ENCODE data around the gene DNAJB8. TPM values are rescaled to one million over a fixed set of nuclear protein-coding genes. Genes with fewer than 3 reads are reported as not detected.

Gene DNAJB8
- total RNA-seq, 4 donors from 2014 or later: not detected

DNA sequence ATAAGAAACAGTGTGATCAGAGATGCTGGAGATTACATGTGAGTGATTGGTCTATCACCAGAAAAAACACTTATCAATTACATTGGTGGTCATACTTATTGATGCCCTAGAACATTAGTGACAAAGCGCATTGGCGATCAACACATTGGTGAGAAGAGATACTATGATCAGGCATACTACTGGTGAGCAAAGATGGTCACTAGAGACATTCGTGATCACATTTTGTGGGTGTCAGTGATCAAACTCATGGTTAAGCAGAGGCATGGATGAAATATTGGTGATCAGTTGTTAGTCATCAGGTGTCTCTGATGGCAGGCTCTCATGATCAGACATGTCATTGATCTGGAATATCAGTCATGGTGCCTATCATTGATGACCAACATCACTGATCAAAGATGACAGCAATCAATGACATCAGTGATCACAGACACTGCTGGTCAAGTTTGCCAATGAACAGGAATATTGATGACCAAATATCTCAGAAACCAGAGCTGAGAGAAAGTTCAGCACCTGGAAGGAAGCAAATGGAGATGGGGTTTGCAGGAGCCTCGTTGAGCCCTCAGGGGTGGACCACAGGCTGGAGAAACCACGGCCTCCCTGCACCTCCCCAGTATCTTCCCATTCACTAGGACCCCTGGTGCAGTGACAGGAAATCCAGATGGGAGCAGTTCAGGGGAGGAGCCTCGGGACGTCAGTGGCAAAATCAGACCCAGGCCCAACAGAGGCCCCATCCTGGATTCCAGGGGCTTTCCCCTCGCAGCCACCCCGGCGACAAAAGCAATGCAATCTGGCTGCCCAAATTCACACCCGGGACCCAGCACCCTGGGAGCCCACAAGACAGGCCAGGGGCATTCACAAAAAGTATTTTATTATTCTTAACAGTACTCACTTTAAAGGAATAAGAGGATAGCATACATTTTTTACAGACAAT, 12.2 kb upstream of the DNAJB8 start:
- TF ChIP-seq, protein P1, sequence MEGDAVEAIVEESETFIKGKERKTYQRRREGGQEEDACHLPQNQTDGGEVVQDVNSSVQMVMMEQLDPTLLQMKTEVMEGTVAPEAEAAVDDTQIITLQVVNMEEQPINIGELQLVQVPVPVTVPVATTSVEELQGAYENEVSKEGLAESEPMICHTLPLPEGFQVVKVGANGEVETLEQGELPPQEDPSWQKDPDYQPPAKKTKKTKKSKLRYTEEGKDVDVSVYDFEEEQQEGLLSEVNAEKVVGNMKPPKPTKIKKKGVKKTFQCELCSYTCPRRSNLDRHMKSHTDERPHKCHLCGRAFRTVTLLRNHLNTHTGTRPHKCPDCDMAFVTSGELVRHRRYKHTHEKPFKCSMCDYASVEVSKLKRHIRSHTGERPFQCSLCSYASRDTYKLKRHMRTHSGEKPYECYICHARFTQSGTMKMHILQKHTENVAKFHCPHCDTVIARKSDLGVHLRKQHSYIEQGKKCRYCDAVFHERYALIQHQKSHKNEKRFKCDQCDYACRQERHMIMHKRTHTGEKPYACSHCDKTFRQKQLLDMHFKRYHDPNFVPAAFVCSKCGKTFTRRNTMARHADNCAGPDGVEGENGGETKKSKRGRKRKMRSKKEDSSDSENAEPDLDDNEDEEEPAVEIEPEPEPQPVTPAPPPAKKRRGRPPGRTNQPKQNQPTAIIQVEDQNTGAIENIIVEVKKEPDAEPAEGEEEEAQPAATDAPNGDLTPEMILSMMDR (IDR thresholded peaks at IDR 0.05; ENCODE audit: low read depth): no peak

DNA sequence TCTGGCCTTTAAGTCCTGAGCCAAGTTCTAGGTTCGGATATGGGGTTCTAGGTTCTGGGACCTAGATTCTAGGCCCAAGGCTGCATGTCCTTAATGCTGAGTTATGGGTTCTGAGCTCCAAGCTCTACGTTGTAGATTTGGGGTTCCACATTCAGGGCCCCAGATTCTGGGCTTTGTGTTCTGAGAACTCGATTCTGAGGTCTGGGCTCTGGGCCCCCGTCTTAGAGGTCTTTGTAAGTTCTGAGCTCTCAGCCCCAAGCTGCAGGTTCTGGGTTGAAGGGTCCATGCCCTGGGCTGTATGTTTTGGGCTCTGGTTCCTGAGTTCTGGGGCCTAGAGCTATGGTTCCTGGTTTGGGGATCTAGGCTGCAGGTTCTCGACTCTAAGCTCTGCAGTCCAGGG, 10.0 kb upstream of the DNAJB8 start:
- TF ChIP-seq, protein P1 (IDR thresholded peaks at IDR 0.05; ENCODE audit: low read depth): no peak

DNA sequence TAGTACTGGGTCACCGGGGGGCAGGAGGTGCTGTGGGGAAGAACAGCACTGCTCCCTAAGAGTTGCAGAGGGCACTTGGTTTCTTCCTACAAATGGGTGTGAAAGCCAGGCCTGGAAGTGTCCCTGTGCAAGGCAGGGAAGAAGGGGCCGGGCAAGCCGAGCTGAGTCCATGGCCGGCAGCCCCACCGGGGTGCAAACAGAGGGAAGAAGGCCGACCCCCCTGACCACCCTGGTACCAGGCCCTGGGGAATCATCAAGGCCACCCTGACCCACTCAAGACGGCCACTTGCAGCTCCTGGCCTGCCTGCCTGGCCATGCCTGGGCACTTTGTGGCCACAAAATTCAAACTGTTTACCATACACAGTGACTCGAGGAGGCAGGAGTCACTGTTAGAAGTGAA, 8.7 kb upstream of the DNAJB8 start:
- TF ChIP-seq, protein P1 (IDR thresholded peaks at IDR 0.05; ENCODE audit: low read depth): no peak

DNA sequence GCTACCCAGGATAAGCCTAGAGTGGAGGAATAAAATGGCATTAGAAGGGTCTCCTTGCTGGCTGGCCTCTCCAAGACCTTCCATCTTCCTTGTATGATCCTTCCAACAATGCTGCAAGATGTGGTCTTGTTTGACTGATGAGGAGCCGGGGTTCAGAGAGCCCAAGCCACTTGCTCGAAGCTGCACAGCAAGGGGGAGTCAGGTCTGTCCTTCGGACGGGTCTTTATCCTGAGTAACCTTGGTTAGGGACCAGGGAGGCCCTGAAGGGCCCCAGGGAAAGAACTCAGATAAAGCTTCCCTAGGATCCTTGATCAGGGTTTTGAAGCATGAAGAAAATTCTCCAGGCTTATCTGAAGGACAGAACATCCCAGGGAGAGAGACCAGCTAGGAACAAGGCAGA, 7.0 kb upstream of the DNAJB8 start:
- TF ChIP-seq, protein P1 (IDR thresholded peaks at IDR 0.05; ENCODE audit: low read depth): no peak

DNA sequence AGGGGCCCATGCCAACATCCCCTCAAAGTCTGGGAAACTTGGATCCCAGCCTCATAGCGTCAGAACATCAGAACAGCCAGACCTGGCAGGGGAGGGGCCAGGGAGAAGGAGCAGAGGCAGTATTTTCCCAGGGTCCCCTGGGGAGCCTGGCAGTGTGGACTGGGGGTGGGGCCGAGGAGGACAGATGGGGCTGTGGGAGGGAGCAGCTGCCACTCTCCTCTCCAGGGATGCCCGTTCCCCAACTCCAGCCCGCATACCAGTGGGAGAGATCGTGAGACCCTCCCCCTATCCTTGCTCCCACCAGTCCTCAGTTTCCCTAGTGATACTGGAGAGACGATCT, 6.5 kb upstream of the DNAJB8 start:
- TF ChIP-seq, protein P1 (IDR thresholded peaks at IDR 0.05; ENCODE audit: low read depth): no peak

DNA sequence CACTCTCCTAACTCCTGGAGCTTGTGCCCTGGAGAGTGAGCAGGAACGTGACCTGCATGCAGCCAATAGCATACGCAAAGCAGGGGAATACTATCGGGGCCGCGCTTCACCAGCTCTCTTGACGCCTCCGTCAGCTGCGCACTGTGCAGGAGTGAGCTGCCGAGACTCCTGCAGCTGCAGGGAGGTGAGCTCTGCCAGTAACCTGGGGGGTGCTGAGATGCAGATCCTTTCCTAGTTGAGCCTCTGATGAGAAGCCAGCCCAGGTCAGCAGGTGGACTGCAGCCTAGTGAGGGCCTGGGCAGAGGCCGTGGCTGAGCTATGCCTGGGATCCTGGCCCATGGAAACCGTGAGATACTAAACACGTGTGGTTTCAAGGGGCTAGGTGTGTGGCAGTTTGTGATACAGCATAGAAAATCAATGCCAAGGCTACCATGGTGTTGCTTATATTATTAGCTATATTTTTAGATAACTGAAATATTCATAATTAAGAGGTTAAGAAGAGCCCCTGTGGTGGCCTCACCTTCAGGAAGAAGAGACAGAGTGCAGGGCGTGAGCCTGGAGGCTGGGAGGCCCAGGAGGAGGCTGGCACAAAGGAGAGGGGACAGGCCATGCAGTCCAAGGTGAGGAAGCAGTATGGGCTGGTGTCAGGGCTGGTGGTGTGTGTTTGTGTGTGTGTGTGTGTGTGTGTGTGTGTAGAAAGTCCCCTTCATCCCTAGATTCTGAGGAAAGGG, 5.9 kb upstream of the DNAJB8 start:
- TF ChIP-seq, protein P1 (IDR thresholded peaks at IDR 0.05; ENCODE audit: low read depth): no peak

DNA sequence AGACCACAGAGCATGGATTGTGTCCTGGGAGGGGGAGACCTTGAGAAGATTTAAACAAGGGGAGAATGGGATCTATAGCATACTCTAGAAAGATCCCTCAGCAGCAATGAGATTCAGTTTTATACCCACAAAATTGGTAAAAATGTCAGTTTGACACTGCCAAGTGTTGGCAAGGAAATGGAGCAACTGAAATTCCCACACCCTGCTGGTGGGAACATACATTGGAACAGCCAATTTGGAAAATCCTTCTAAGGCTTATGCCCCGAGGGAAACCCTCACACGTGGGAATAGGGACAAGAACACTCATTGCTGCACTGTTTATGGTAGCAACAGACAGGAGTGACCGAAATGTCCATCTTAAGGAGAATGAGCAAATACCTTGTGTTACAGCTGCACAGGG, 5.0 kb upstream of the DNAJB8 start:
- TF ChIP-seq, protein P1 (IDR thresholded peaks at IDR 0.05; ENCODE audit: low read depth): no peak

Data from subcutaneous adipose tissue (tissue), 4 donors.